Measurements from ENCODE around the gene C2orf72. TPM values are rescaled to one million over a fixed set of nuclear protein-coding genes. Genes with fewer than 3 reads are reported as not detected.

Gene C2orf72
- total and polyA plus RNA-seq, 2 donors (not counting 3 experiments of a cell fraction or from before 2014, with no cell fraction given) = 0.01 to 0.11 TPM

DNA sequence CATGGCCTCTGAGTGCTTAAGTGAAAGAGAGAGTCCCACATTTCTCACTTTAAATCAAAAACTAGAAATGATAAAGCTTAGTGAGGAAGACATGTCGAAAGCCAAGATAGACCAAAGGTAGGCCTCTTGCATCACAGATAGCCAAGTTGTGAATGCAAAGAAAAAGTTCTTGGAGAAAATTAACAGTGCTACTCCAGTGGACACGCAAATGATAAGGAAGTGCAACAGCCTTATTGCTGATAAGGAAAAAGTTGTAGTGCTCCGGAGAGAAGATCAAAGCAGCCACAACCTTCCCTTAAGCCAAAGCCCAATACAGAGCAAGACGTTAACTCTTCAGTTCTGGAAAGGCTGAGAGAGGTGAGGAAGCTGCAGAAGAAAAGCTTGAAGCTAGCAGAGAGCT is 51.4 kb downstream of the C2orf72 start:
- Histone ChIP-seq H3K27ac (ENCODE audit: insufficient read depth, low read depth, low read length) (no peak overlapping the region), H3K4me3 (replicated peaks in 1 of 3; ENCODE audit: insufficient read depth in 1 of 3, low read depth in 1 of 3, low read length in 3 of 3) (no peak overlapping the region), H3K9me1 (replicated peaks; ENCODE audit: control insufficient read depth, extremely low read depth, insufficient read depth, low read length) (no peaks in the 10 kb centered on the region), H3K79me2 (ENCODE audit: control insufficient read depth, insufficient read depth, low read length) (peaks cover 2% of the 10 kb centered on the region), H2AFZ (ENCODE audit: low read depth, low read length) (no peak overlapping the region), H3K36me3 (ENCODE audit: control insufficient read depth in 2 of 2, extremely low read depth in 1 of 2, insufficient read depth in 2 of 2, low read length in 2 of 2) (peaks cover 22 to 28% of the 10 kb centered on the region in 2 experiments), H3K27me3 (ENCODE audit: control insufficient read depth in 2 of 2, insufficient read depth in 2 of 2, low read length in 2 of 2) (no peaks in the 10 kb centered on the region), H4K20me1 (replicated peaks; ENCODE audit: control insufficient read depth, extremely low read depth, insufficient read depth, low read length) (no peaks in the 10 kb centered on the region), H3K4me2 (ENCODE audit: insufficient read depth, low read length) (no peak overlapping the region), H3K4me1 (ENCODE audit: control insufficient read depth, extremely low read depth, insufficient read depth, low read length) (no peaks in the 10 kb centered on the region), H3K9me3 (replicated peaks; ENCODE audit: control insufficient read depth, insufficient read depth, low read length) (no peaks in the 10 kb centered on the region), H3K9ac (replicated peaks; ENCODE audit: extremely low read depth, insufficient read depth, low read length) (no peak overlapping the region)
- TF ChIP-seq, protein P1, sequence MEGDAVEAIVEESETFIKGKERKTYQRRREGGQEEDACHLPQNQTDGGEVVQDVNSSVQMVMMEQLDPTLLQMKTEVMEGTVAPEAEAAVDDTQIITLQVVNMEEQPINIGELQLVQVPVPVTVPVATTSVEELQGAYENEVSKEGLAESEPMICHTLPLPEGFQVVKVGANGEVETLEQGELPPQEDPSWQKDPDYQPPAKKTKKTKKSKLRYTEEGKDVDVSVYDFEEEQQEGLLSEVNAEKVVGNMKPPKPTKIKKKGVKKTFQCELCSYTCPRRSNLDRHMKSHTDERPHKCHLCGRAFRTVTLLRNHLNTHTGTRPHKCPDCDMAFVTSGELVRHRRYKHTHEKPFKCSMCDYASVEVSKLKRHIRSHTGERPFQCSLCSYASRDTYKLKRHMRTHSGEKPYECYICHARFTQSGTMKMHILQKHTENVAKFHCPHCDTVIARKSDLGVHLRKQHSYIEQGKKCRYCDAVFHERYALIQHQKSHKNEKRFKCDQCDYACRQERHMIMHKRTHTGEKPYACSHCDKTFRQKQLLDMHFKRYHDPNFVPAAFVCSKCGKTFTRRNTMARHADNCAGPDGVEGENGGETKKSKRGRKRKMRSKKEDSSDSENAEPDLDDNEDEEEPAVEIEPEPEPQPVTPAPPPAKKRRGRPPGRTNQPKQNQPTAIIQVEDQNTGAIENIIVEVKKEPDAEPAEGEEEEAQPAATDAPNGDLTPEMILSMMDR (IDR thresholded peaks at IDR 0.05; ENCODE audit: extremely low read depth in 1 of 2, insufficient read depth in 1 of 2, low read depth in 1 of 2, low read length in 2 of 2) = no peak
- no peak for TF ChIP-seq GATA2 (IDR thresholded peaks at IDR 0.05; ENCODE audit: insufficient read depth, insufficient read length, low read depth, low read length)
- TF ChIP-seq JUN (IDR thresholded peaks at IDR 0.05; ENCODE audit: borderline replicate concordance, insufficient read depth, insufficient read length, low read depth) = no peak
- no peak for TF ChIP-seq EZH2 (IDR thresholded peaks at IDR 0.05; ENCODE audit: borderline replicate concordance, low read depth, low read length, severe bottlenecking)
- TF ChIP-seq FOS (IDR thresholded peaks at IDR 0.05; ENCODE audit: borderline replicate concordance, insufficient read depth, low read length) = no peak
- ChIA-PET POLR2A (no interaction called here), CTCF (interaction anchor here (1.0 to 1.5 kb wide), 3 partner anchors 12 to 138 kb away, joined by 3 to 5 read pairs (median 3); no protein-coding TSS in a partner anchor)
- intact Hi-C loops (cut with micrococcal nuclease) (no loop called here), dilution Hi-C loops (cut with MboI; ENCODE audit: extremely low pct_ligation_motif_present, low sequenced_read_pairs) (loop anchor here (25.0 kb wide), 1 partner anchor 374 kb away; the partner anchor contains the start of gene NCL)
- no TSS peak for BruUV-seq (replicated peaks)
- DNase-seq (ENCODE audit: low read depth, low spot score) = no peak
- FAIRE-seq = no peak

DNA sequence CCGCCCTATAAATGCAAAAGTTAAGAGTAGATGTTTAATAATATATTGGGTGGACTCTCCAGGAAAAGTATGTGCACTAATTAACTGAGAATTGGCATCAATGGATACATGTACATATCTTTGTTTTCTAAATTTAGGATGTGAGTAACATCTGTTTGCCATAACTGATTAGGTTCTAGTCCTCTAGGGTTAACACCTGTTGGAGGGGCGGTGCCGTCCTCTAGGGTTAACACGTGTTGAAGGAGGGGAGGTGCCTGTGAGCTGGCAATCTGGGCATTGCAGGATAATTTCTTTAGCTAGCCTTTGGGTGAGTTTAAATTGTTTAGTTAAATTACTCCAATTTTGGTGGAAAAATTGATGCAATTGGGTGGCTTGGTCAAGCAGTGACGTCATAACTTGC is 56.6 kb downstream of the C2orf72 start:
- Histone ChIP-seq H3K27me3 (ENCODE audit: control insufficient read depth in 2 of 2, insufficient read depth in 2 of 2, low read length in 2 of 2) (no peaks in the 10 kb centered on the region), H4K20me1 (replicated peaks; ENCODE audit: control insufficient read depth, extremely low read depth, insufficient read depth, low read length) (no peaks in the 10 kb centered on the region), H3K79me2 (ENCODE audit: control insufficient read depth, insufficient read depth, low read length) (peaks cover 4% of the 10 kb centered on the region), H3K9me3 (replicated peaks; ENCODE audit: control insufficient read depth, insufficient read depth, low read length) (no peaks in the 10 kb centered on the region), H3K4me2 (ENCODE audit: insufficient read depth, low read length) (no peak overlapping the region), H3K4me3 (replicated peaks in 1 of 3; ENCODE audit: insufficient read depth in 1 of 3, low read depth in 1 of 3, low read length in 3 of 3) (no peak overlapping the region), H3K36me3 (ENCODE audit: control insufficient read depth in 2 of 2, extremely low read depth in 1 of 2, insufficient read depth in 2 of 2, low read length in 2 of 2) (peaks cover 7 to 11% of the 10 kb centered on the region in 2 experiments), H3K4me1 (ENCODE audit: control insufficient read depth, extremely low read depth, insufficient read depth, low read length) (no peaks in the 10 kb centered on the region), H3K27ac (ENCODE audit: insufficient read depth, low read depth, low read length) (no peak overlapping the region), H3K9ac (replicated peaks; ENCODE audit: extremely low read depth, insufficient read depth, low read length) (no peak overlapping the region), H3K9me1 (replicated peaks; ENCODE audit: control insufficient read depth, extremely low read depth, insufficient read depth, low read length) (no peaks in the 10 kb centered on the region), H2AFZ (ENCODE audit: low read depth, low read length) (no peak overlapping the region)
- TF ChIP-seq MYC (IDR thresholded peaks at IDR 0.05; ENCODE audit: low read depth, low read length) (no peak), POLR2AphosphoS5 (IDR thresholded peaks at IDR 0.05; ENCODE audit: insufficient read depth, low read depth, low read length) (no peak), FOS (IDR thresholded peaks at IDR 0.05; ENCODE audit: borderline replicate concordance, insufficient read depth, low read length) (no peak)
- ChIA-PET POLR2A (no interaction called here), CTCF (no interaction called here)
- dilution Hi-C loops (cut with MboI; ENCODE audit: extremely low pct_ligation_motif_present, low sequenced_read_pairs) (loop anchor here (25.0 kb wide), 1 partner anchor 368 kb away; the partner anchor contains the start of gene NCL), intact Hi-C loops (cut with micrococcal nuclease) (no loop called here)
- no peak for FAIRE-seq
- no peak for DNase-seq (ENCODE audit: low read depth, low spot score)
- no TSS peak for BruUV-seq (replicated peaks)

Data from endothelial cell of umbilical vein (primary cell).